NCI-H2227 (cell line): Measurements from ENCODE around the gene CDH4.

ENCODE experiments used
- DNase-seq: peaks from one replicate; lab custom pipeline; 2025; ENCODE audit not compliant: unreplicated experiment; lab: John Stamatoyannopoulos, UW

Gene CDH4

DNA sequence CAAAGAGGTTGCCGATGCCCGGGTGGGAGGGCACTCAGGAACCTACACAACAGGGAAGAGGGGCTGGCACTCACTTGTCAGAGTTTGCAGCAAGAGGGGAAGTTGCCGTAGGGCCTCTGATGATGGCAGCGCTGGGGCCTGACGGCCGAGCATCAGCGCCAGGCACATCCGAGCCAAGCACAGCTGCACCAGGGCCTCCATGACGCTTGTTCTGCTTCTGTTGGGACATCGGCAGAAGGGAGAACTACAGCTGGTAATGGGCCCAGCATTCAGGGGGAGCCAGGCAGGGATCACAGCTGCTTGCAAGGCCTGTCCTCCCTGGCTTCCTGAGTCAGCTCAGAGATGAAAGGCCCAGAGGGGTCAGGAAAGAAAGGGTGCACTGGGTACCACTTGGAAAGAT is 367.7 kb downstream of the CDH4 start:
- no peak for DNase-seq

DNA sequence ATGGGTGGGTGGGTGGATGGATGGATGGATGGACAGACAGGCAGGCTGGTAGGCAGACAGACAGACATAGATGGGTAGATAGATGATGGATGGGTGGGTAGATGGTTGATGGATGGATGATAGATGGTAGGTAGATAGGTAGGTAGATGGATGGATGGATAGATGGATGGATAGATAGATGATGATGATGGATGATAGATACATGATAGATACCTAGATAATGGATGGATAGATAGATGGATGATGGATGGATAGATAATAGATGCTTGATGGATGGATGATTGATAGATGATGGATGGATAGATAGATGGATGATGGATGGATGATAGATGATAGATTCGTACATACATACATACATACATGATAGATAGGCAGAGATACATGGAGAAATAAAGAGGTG is 368.1 kb downstream of the CDH4 start:
- no peak for DNase-seq

DNA sequence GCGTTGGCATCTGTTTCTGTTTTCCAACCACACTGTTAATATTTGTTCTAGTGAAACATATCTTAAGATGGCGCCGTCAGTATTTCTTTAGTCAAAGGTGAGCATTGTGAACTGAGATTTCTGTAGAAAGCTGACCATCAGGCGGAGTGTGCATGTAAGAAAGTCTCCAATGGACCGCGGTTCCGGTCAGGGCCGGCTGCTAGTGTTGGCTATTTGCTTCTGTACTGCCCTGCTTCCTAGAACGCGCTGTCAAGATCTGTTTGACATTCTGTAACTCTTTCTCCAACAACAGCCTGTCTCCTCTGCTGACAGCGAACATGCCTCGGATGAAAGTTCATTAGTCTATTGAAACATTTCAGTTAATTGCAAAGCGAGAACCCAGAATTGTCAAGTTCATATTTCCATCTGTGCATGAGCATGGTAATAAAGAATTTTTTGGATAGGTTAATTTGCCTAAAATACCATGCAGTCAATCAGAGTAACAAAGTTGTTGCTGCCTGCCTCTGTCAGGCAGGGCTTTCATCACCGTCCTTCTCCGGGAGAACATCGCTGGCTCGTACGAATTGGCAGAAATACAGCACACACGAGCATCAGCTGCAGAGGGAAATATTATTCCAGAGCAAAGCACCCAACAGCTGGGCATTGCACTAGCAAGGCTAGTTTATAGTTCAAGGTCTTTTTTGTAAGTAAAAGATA is 369.1 kb downstream of the CDH4 start:
- DNase-seq = no peak

DNA sequence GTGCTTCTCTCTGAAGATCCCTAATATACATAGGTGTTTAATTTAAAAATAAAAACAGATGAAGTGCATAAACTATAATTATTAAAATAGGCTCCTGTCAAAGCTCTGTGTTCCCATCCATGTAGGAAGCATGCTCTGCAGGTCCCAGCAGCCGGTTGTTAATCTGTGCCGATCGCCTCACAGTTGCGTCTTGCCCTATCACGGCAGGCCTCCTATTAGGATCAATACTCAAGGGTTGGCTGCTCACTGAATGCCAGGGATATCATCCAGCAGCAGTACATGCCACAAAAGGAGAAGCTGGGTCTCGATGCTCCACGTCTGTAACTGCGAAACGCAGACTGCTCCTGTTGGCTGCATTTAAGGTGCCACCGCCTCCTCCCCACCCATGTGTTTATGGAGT is 369.8 kb downstream of the CDH4 start:
- no peak for DNase-seq

DNA sequence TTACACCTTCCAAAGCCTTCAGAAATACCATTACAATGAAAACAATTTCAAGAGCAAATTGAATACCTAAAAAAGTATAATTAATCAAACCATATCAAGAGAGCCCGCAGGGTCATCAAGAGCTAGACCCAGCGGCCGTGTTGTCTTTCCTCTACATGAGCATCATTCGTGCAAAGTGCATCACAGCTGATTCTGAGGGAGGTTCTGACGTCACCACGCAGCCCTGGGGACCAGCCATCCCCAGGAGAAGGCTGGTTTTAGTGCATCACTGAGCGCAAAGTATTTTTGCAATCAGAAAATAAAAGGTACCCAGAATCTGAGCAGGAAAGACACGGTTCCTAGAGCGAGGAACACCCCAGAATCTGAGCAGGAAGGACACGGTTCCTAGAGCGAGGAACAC is 371.4 kb downstream of the CDH4 start:
- DNase-seq = no peak

DNA sequence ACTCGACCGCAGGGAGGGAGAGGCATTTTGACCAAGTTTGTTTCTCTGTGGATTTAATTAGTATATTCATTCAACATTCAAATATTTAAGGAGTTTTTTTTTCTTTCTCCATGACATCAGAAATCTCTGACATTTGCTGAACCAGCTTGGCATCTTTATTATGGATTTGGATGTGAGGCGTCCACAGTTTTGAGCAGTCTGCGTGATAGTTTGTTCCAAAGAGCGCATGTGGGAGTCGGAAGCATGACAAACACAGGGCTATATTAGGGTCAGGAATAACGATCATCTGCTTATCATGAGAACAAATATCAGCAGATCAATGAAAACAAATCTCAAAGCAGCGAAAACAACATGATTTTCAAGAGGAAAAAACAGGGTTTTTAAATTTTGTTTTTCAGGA is 373.2 kb downstream of the CDH4 start:
- no peak for DNase-seq

DNA sequence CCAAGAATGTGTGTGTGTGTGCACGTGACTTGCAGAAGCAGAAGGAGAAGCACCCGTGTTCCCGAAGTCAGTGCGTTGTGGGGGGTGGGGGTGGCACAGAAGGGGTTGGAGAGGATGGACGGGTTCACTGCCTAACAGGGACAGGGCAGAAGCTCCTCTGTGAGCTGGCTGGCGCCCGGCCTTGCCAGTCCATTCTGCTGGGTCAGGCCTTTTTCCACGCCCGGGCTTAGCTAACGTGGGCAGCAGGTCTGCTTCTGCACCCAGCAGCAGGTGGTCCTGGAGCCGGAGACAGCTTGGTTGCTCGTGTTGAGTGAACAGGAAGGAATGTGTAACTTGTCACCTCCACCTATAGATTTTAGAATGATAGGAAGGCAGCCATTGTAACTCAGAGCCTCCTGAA is 374.4 kb downstream of the CDH4 start:
- DNase-seq = no peak

DNA sequence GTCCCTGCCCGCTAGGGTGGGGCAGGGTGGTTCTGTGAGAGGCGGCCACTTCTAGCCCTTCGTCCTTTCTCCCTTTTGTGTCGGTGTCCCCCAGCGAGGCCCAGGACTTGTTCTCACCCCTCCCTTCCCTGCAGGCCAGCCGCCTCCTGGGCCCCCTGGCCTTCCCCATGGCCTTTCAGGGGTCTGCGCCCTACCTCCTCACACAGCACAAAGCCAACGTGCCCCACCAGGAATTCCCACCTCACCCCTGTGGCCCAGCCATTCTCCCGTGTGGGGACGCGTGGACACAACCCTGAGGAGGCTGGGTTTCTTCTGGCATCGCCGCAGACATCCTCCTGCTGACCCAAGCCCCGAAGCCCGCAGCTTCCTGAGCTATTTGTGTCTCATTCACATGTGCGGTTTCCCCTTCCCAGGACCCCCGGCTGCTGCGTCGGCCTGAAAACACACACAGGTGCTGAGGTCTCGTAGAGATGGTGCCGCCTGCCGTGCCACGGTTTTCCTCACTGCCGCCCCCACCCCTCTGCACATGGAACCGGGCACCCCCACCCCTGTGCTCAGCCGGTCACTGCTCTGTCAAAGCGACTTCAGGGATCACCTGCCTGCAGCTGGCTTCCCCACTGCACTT is 375.8 kb downstream of the CDH4 start:
- DNase-seq = no peak

DNA sequence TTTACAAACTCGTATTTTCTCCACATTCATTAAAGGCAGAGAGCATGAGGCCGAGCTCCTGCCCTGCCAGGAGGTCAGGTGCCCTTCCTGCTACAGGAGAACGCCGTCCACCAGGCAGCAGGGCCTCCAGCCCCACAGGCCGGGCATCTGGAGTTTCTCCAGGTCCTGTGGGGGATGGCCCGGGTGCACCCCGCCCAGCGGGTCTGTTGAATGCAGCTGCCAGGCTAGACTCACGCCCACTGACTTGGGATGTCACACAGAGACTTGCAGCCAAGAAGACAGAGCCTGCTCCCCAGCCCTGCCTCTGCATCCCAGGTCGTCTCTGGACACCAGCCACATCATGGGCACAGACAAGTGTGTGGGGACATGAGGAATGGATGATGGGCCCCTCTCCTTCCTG is 376.4 kb downstream of the CDH4 start:
- peak; percentile 25 for DNase-seq

DNA sequence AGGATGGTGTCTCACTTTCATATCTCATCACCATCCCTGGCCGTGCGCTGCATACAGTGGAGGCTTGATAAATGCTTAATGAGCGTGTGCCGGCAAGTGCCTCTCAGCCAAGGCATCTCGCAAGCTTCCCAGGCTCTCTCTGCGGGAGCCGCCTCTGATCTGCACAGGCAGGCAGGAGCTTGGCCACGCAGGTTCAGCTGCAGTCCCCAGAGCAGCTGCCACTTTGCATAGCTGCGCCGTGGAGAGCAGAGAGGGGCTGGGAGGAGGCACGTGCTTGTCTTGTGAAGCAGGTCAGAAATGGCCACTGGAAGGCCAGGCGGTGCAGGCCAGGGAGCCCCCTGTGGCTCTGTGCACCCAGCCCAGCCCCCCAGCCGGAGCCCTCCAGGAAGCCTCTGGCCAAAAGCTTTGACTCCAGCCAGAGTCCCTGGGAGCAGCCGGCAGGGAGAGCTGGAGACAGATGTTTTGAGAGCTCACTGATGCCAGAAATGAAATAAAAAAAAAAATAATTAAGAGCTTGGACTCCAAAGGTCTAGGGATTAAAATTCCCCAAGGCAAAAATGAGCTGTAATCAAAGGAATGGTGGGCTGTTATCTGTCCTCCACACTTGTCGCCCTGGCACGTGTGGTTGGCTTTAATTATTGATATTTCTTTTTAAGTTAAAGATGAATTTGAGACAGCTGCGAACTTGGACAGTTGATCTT is 377.0 kb downstream of the CDH4 start:
- peak; percentile 86 for DNase-seq

DNA sequence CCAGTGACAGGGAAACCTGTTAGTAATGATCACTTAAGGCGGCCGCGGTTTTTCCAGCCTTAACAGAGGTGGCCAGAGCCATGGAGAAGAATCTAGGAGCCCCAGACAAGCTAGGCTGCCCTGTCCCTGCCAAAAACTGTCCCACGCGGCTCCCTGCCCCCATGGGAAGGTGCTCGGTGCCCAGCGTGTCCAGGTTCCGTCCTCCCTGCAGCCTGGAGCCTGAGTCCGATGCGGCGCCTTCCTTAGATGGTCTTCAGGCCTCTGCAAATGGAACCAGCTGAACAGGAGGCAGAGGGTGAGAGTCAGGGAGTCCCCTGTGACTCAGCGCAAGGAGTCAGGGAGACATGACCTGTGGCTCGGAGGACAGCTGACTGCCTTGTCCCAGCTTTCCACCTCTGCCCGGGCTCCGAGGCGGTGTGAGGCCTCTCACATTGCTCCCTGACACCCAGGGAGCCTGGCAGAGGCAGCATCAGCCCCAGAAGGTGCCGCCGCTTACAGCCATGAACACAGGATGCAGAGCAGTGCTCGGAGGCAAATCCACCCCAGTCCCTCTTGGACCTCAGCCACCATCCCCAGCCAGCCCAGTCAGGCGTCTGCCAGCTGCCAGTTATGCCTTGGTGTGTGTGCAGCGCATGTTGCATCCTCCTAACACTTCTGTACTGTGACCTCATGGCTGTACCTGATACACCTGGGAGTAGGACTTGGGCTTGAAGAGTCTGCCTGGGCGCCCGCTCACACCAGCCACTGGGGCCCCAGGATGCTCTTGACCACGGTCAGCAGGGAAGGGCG is 377.7 kb downstream of the CDH4 start:
- DNase-seq = no peak

DNA sequence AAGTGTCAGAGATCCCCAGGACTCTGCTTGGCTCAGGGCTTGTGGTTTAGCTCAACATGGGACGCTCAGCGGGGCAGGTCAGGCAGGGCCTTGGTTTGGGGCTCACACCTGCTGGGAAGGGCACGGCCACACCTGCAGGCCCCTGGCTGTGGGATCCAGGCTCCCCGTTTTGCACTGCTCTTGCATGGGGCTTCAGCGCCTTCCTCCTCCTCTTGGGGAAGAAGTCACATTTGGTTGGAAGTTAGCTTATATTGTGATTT is 378.3 kb downstream of the CDH4 start:
- DNase-seq = no peak

DNA sequence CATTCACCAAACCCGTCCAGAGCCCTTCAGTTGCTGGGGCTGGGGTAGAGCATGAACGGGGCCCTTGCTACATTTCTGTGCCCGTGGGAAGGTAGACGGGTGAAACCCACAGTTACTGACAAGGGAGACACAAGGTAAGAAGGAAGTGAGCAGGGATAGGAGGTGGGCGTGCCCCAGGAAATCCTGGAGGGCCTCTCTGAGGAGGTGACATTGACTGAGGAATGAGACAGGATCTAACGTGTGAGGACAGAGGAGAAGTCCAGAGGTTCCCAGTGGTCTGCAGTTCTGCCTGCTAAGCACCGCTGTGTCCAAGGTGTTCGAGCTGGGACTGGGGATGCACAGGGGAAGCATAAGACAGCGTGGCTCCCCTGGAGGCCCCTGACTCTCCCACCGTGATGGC is 378.8 kb downstream of the CDH4 start:
- DNase-seq = no peak

DNA sequence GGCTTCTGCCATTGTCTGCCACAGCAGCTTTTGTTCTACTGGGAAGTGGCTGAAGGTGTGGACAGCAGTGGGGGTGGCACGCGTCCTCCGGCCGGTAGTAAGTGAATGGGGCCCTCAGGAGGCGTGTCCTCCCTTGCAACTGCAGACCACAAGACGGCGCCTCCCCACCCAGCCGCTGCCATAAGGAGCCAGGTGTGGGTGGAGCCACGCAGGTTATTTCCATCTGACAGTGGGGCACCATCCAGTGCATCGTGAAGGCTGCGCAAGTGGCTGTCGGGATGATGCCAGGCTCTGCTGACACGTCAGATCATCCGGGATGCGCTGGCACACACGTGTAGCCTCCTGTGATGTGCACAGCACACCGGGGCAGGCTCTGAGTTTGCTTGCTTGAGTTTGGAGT is 379.7 kb downstream of the CDH4 start:
- no peak for DNase-seq

DNA sequence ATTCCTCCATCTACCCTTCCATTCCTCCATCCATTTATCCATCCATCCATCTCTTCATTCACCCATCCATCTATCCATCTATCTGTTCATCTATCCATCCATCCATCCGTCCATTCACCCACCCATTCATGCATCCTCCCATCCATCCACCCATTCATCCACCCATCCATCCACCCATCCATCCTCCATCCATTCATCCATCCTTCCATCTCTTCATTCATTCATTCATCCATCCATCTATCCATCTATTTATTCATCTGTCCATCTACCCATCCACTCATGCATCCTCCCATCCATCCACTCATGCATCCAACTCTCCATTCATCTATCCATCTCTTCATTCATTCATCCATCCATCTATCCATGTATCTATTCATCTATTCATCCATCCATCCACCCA is 380.9 kb downstream of the CDH4 start:
- no peak for DNase-seq

DNA sequence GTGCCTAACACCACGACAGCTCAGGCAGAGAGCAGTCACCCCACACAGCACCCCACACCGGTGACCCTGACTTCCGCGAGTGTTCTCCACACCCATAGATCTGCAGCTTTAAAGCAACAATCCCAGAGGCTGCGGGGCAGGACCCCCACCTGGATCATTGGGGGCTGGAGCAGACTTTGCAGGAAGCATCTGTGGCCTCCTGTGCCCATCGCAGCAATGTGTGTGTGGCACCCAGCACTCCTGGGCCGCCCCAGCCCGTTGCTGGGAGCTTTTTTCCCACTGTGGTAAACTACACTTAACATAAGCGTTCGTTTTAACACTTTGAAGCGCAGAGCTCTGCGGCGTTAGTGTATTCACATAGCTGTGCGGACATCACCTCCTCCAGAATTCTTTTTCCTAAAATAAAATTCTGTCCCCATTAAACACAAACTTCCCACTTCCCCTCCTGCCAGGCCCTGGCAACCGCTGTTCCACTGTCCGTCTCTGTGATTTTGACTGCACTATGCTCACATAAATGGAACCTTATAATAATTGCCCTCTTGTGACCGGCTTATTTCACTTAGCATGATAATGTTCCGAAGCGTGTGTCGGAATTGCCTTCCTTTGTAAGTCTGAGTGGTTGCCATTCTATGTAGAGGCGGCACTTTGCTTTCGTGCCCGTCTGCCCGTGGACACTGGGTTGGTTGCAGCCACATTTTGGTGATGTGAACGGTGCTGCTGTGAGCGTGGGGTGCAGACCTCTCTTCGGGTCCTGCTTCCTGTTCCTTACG is 382.5 kb downstream of the CDH4 start:
- DNase-seq = no peak

DNA sequence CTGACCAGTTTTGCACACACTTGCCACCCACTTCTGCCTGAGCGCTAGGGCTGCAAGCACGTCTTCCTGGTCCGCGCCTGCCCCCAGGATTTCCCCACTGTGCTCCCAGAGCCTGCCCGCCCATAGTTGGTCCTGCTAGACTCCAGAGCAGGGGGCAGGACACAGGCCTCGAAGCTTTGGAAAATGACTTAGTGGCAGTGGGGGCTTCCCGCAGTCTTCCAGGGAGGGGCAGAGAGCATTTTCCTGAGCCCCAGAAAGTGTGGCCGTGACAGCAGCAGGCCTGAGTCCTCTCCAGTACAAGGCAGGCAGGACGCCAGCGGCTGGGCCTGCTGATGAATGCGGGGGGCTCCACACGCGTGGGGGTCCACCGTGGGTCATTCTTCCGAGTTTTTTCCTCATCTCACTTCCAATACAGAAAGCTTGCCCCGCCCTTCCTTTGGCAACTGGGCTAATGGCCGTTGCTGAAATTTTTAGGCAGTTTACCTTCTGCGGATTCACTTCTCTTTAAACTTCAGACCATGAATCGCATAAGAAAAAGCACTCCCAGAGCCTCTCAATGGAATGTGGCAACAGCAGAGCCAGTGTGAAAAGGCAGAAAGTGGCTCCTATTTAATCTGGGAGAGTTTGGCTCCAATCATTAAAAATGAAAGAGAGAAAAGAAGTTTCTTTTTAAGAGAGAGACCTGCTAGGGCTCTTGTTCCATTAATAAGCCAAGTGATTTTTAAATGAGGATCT is 383.8 kb downstream of the CDH4 start:
- no peak for DNase-seq

DNA sequence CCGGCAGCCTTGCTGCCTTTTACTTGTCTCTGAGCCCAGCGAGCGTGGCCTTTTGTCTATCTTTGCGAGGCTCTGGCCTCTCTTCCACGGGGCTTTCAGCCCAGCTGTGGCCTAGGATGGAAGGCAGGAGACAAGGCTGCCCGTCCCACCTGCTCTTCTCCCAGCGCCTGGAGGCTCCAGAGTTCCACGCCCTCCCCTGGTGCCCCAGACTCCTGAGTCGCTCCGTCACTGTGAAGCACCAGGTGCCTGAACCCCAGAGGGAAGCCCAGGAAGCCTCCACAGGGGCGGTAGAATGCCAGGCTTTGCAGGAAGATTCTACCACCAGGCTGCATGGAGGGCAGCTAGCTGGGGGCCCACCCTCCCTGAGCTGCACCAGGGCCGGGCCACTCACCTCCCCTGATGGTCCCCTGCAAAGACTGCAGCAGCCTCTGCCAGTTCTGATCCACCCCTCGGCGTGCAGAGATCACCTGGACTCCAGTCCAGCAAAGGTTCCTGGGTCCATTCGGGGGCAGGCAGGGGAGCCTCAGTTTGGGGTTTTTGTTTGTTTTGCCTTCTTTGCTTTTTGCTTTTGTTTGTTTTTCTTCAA is 384.6 kb downstream of the CDH4 start:
- DNase-seq = no peak

DNA sequence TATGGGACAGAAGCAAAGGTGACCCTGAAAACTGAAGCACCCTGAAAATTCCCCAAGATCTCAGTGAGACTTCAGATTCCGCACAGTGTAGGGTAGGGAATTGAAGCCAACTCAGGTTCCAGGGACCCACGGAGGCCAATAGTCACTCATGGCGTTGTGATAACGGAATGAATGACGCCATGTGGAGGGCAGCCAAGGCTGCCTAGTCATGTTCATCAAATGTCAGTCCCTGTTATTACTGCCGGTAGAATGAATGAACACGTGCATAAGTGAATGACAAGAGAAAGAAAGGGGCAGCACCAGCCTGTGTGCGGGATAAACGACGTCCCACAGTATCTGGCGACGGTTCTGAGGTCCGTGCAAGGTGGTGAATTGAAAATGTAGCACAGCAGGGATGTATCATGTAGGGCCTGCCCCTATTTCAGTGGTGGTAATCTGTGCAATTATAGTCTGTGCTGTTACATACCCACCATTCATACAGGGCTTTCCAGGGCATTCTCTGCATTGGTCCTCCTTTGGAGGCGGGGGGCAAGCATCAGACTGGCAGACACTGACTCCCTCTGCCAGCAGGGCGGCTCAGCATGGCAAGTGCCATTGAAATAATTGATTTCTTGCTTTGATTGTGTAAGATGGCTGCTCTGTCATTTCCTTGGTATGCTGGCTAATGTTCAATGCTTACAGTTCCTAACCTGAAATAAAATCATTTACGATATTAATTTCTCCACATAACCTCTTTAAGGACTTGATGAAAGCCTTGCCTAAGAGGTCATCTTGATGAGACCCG is 386.9 kb downstream of the CDH4 start:
- peak; percentile 89 for DNase-seq
